Kidney epithelial cell (primary cell): ENCODE data around the gene MRM1. TPM values are rescaled to one million over a fixed set of nuclear protein-coding genes. Genes with fewer than 3 reads are reported as not detected.

Source experiments
- DNase-seq: peaks from one replicate; pipeline ENCODE4 v3.0.0-alpha.2; 2010; ENCODE audit warnings: low read depth
- H3K27me3 ChIP-seq: 2 replicates; pipeline ENCODE4 v1.6.0; 2011; ENCODE audit warnings: low read length; ENCODE audit not compliant: control insufficient read depth, insufficient read depth
- H3K36me3 ChIP-seq: 2 replicates; pipeline ENCODE4 v1.5.1; 2011; ENCODE audit warnings: low read length; ENCODE audit not compliant: control insufficient read depth, insufficient read depth
- H3K4me3 ChIP-seq: 2 replicates; pipeline ENCODE4 v1.5.1; 2011; ENCODE audit warnings: low read depth, mild to moderate bottlenecking, control low read depth, low read length
- CTCF ChIP-seq: IDR thresholded peaks from 2 replicates; pipeline ENCODE4 v1.5.1; 2011; ENCODE audit warnings: mild to moderate bottlenecking, moderate library complexity, low read length, control low read depth, inconsistent platforms; ENCODE audit not compliant: insufficient read depth, poor library complexity, severe bottlenecking
- total RNA-seq: library from RNA; depleted of rRNA; stranded (reverse); fragments of >200 nt; gene quantifications from 2 replicates; pipeline ENCODE4 v1.2.3, GENCODE V29; 2015

Gene MRM1
- total RNA-seq, 1 donor from 2014 or later, result 6.6 TPM

- H3K36me3 ChIP-seq, result no peaks in the 10 kb centered on the region
- no peak for DNase-seq
- H3K27me3 ChIP-seq, result peaks cover 53% of the 10 kb centered on the region
- no peak for TF ChIP-seq CTCF
- peak overlapping the region; percentile 40 for H3K4me3 ChIP-seq
Measured at GRCh38 chr17:36657390-36657762, 56.0 kb downstream of the MRM1 start.

- H3K27me3 ChIP-seq, result peaks cover 58% of the 10 kb centered on the region
Measured at GRCh38 chr17:36657763-36658490, 56.5 kb downstream of the MRM1 start.

More at GRCh38 chr17:36657763-36658490, 56.5 kb downstream of the MRM1 start:
- peak overlapping the region; percentile 40 for H3K4me3 ChIP-seq
- no peak for DNase-seq
- TF ChIP-seq CTCF, result peak; percentile 60
- H3K36me3 ChIP-seq, result no peaks in the 10 kb centered on the region

Other genes with a start within 250 kb of the MRM1 start
- gene TBC1D3H, start 213.1 kb upstream of the MRM1 start, total RNA-seq, result not detected in 2 replicates
- 32.9 and 36.7 TPM in 2 replicates for gene ZNHIT3, start 114.9 kb upstream of the MRM1 start, total RNA-seq
- gene MYO19, start 66.7 kb upstream of the MRM1 start, total RNA-seq, result 42.5 and 63.3 TPM in 2 replicates
- 9.0 and 12.6 TPM in 2 replicates for gene PIGW, start 66.6 kb upstream of the MRM1 start, total RNA-seq
- gene GGNBP2, start 56.7 kb upstream of the MRM1 start, total RNA-seq, result 38.2 and 43.7 TPM in 2 replicates
- 5.4 and 8.3 TPM in 2 replicates for gene DHRS11, start 9.7 kb upstream of the MRM1 start, total RNA-seq